Neural progenitor cell (in vitro differentiated cells): Measurements from ENCODE around the gene DOK7. TPM values are rescaled to one million over a fixed set of nuclear protein-coding genes. Genes with fewer than 3 reads are reported as not detected.

Experiments
- DNase-seq: peaks from one replicate; pipeline ENCODE4 v3.0.0-alpha.2; 2016; ENCODE audit warnings: low spot score
- H2AFZ ChIP-seq: fragments of 200-600 bp; sonication (generic); replicated peaks from 2 replicates; pipeline ENCODE4 v1.6.1; 2016; ENCODE audit warnings: antibody characterized with exemption
- H3F3A ChIP-seq: fragments of 200-600 bp; sonication (generic); 2 replicates; pipeline ENCODE4 v1.6.1; 2016; ENCODE audit warnings: antibody characterized with exemption, low read depth
- H3K27ac ChIP-seq: fragments of 200-600 bp; sonication (generic); 2 replicates; pipeline ENCODE4 v1.5.1; 2016; ENCODE audit warnings: mild to moderate bottlenecking
- H3K27me3 ChIP-seq: fragments of 200-600 bp; sonication (generic); 2 replicates; pipeline ENCODE4 v1.6.1; 2016; ENCODE audit warnings: mild to moderate bottlenecking, moderate library complexity
- H3K36me3 ChIP-seq: fragments of 200-600 bp; sonication (generic); 2 replicates; pipeline ENCODE4 v1.5.1; 2016
- H3K4me1 ChIP-seq: fragments of 200-600 bp; sonication (generic); 2 replicates; pipeline ENCODE4 v1.6.1; 2016; ENCODE audit warnings: mixed run types
- H3K4me2 ChIP-seq: fragments of 200-600 bp; sonication (generic); 2 replicates; pipeline ENCODE4 v1.6.1; 2016
- H3K4me3 ChIP-seq: fragments of 200-600 bp; sonication (generic); 2 replicates; pipeline ENCODE4 v1.5.1; 2016
- H3K79me2 ChIP-seq: fragments of 200-600 bp; sonication (generic); 2 replicates; pipeline ENCODE4 v1.6.1; 2016; ENCODE audit warnings: low read depth
- H3K9ac ChIP-seq: fragments of 200-600 bp; sonication (generic); 2 replicates; pipeline ENCODE4 v1.6.1; 2016
- H3K9me3 ChIP-seq: fragments of 200-600 bp; sonication (generic); 2 replicates; pipeline ENCODE4 v1.5.1; 2016; ENCODE audit warnings: low read depth
- H4K20me1 ChIP-seq: fragments of 200-600 bp; sonication (generic); 2 replicates; pipeline ENCODE4 v1.6.1; 2016; ENCODE audit warnings: low read depth
- H3K27ac Mint-ChIP-seq: 3 replicates; pipeline ENCODE4 v1.8.0; 2021; ENCODE audit warnings: mixed read lengths
- H3K27me3 Mint-ChIP-seq: 2 replicates; pipeline ENCODE4 v1.8.0; 2022; ENCODE audit warnings: low read depth, mild to moderate bottlenecking, inconsistent platforms, moderate library complexity, mixed read lengths; ENCODE audit not compliant: insufficient read depth
- H3K36me3 Mint-ChIP-seq: 3 replicates; pipeline ENCODE4 v1.8.0; 2021; ENCODE audit warnings: mixed read lengths
- H3K4me1 Mint-ChIP-seq: 3 replicates; pipeline ENCODE4 v1.8.0; 2021; ENCODE audit warnings: mixed read lengths
- H3K4me3 Mint-ChIP-seq: 3 replicates; pipeline ENCODE4 v1.8.0; 2021; ENCODE audit warnings: mild to moderate bottlenecking, moderate library complexity, mixed read lengths
- H3K9me3 Mint-ChIP-seq: 3 replicates; pipeline ENCODE4 v1.8.0; 2020; ENCODE audit warnings: mixed read lengths
- EZH2 ChIP-seq: fragments of 200-600 bp; sonication (generic); IDR thresholded peaks from 2 replicates; pipeline ENCODE4 v1.6.1; 2017; ENCODE audit warnings: antibody characterized with exemption, mild to moderate bottlenecking, moderate library complexity
- EZH2phosphoT487 ChIP-seq: fragments of 200-600 bp; sonication (generic); IDR thresholded peaks from 2 replicates; pipeline ENCODE4 v1.6.1; 2017; ENCODE audit warnings: antibody characterized with exemption
- total RNA-seq: library from RNA; depleted of rRNA; stranded (reverse); fragments of >200 nt; gene quantifications from 2 replicates; pipeline ENCODE4 v1.2.3, GENCODE V29; 2015; ENCODE audit warnings: low replicate concordance
- TF ChIP-seq, protein P1 (sequence below): fragments of 200-600 bp; sonication (generic); IDR thresholded peaks from 2 replicates; pipeline ENCODE4 v1.5.1; 2017; ENCODE audit warnings: antibody characterized with exemption, mild to moderate bottlenecking

Gene DOK7
- total RNA-seq, 1 donor from 2014 or later: not detected

DNA sequence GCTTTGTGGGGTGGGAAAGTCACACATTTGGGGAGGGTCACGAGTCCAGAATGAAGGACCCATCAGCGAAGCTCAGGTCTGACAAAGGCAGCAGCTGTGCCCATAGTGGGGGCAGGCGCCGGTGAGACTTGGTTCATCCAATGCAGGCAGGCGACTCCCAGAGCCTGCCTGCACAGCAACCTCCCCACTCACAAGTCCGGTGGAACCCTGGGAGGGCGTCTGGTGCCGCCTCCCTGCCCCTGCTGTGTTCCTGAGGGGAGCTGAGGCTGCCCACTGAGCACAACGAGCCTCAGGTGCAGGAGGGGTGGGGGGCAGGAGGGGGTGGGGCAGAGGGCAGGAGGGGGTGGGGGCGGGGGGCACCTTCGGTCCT lies 55.4 kb downstream of the DOK7 start:
- Mint-ChIP-seq H3K4me3 (no peak overlapping the region), H3K4me1 (no peaks in the 10 kb centered on the region), H3K36me3 (peaks cover 26% of the 10 kb centered on the region), H3K27ac (no peak overlapping the region), H3K9me3 (no peaks in the 10 kb centered on the region), H3K27me3 (no peaks in the 10 kb centered on the region)
- Histone ChIP-seq H3F3A (no peaks in the 10 kb centered on the region), H2AFZ (no peak overlapping the region), H3K9ac (no peak overlapping the region), H3K27ac (no peak overlapping the region), H3K27me3 (no peaks in the 10 kb centered on the region), H3K4me1 (no peaks in the 10 kb centered on the region), H4K20me1 (peaks cover 41% of the 10 kb centered on the region), H3K4me2 (no peak overlapping the region), H3K36me3 (no peaks in the 10 kb centered on the region), H3K4me3 (no peak overlapping the region), H3K79me2 (no peaks in the 10 kb centered on the region), H3K9me3 (no peaks in the 10 kb centered on the region)
- no peak for TF ChIP-seq EZH2phosphoT487
- TF ChIP-seq, protein P1, sequence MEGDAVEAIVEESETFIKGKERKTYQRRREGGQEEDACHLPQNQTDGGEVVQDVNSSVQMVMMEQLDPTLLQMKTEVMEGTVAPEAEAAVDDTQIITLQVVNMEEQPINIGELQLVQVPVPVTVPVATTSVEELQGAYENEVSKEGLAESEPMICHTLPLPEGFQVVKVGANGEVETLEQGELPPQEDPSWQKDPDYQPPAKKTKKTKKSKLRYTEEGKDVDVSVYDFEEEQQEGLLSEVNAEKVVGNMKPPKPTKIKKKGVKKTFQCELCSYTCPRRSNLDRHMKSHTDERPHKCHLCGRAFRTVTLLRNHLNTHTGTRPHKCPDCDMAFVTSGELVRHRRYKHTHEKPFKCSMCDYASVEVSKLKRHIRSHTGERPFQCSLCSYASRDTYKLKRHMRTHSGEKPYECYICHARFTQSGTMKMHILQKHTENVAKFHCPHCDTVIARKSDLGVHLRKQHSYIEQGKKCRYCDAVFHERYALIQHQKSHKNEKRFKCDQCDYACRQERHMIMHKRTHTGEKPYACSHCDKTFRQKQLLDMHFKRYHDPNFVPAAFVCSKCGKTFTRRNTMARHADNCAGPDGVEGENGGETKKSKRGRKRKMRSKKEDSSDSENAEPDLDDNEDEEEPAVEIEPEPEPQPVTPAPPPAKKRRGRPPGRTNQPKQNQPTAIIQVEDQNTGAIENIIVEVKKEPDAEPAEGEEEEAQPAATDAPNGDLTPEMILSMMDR: no peak
- TF ChIP-seq EZH2: no peak
- no peak for DNase-seq

DNA sequence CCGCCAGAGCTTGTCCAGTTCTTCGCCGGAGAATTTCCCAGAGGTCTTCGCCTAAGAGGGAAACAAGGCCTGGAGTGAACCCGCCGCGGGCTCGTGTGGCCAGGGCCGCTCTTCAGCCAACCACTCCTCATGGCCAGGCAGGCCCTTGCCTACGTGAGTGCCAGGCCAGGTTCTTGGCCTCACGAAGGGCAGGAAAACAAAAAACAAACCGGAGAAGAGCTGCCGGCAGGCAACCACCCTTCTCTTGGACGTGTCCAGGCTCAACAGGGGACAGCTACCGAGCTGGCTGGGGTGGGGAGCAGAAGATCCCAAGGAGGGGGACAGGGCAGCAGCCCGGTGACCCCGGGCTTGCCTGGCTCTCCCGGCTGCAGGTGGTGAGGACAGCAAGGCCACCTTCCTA lies 55.8 kb downstream of the DOK7 start:
- Histone ChIP-seq H3K79me2 (no peaks in the 10 kb centered on the region), H3K9me3 (no peaks in the 10 kb centered on the region), H3K9ac (no peak overlapping the region), H3K27me3 (no peaks in the 10 kb centered on the region), H3K4me2 (no peak overlapping the region), H4K20me1 (peaks cover 46% of the 10 kb centered on the region), H3K36me3 (no peaks in the 10 kb centered on the region), H3F3A (no peaks in the 10 kb centered on the region), H3K4me1 (no peaks in the 10 kb centered on the region), H3K4me3 (no peak overlapping the region), H3K27ac (no peak overlapping the region), H2AFZ (no peak overlapping the region)
- no peaks in the 10 kb centered on the region for H3K4me1 Mint-ChIP-seq
- peaks cover 23% of the 10 kb centered on the region for H3K36me3 Mint-ChIP-seq
- no peaks in the 10 kb centered on the region for H3K9me3 Mint-ChIP-seq
- no peak for DNase-seq
- no peak overlapping the region for H3K27ac Mint-ChIP-seq
- no peaks in the 10 kb centered on the region for H3K27me3 Mint-ChIP-seq
- TF ChIP-seq, protein P1: no peak
- TF ChIP-seq EZH2 (no peak), EZH2phosphoT487 (no peak)
- no peak overlapping the region for H3K4me3 Mint-ChIP-seq

DNA sequence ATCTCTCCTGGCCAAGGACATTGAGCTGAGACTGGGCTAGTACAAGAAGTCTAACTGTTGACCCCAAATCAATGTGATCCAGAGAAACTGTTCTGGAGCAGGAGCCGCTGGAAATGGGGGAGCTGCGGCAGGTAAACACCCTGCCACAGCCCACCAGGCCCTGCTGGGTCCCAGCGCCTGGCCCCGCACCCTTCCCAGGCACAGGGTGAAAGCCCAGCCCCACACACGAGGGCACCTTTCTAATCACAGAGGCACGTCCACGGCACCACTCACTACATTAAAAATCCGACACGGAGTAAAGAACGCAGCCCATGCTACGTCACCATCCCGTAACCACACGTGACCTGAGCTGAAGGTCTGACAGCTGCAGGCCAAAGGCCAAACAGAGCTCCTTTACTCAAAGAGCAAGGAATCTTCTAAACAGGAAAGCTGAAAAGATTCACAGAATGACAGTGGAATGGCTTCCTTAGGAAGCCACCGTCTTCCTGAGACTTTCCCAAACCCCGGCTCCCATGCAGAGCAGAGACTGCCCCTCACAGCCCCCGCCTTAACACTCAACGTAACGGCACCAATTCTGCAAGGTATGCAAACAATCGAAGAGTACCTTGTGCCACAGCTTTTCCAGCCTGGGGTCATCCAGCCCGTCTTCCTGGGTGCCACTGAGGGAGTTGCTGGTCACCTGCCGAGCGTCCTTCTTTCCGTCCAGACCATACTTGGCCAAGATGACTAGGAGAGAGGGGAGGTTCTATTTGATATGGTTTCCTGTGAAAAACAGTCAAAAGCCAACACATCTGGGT lies 56.6 kb downstream of the DOK7 start:
- Histone ChIP-seq H3K36me3 (no peaks in the 10 kb centered on the region), H3K9ac (no peak overlapping the region), H3K27me3 (no peaks in the 10 kb centered on the region), H3K9me3 (no peaks in the 10 kb centered on the region), H3K79me2 (peaks cover under 1% of the 10 kb centered on the region), H3K4me2 (no peak overlapping the region), H3F3A (no peaks in the 10 kb centered on the region), H3K27ac (no peak overlapping the region), H2AFZ (no peak overlapping the region), H3K4me3 (no peak overlapping the region), H3K4me1 (no peaks in the 10 kb centered on the region), H4K20me1 (peaks cover 50% of the 10 kb centered on the region)
- H3K27me3 Mint-ChIP-seq: no peaks in the 10 kb centered on the region
- peaks cover 22% of the 10 kb centered on the region for H3K36me3 Mint-ChIP-seq
- H3K4me3 Mint-ChIP-seq: peak overlapping the region; percentile 52
- no peaks in the 10 kb centered on the region for H3K9me3 Mint-ChIP-seq
- H3K4me1 Mint-ChIP-seq: no peaks in the 10 kb centered on the region
- DNase-seq: no peak
- TF ChIP-seq EZH2phosphoT487 (no peak), EZH2 (no peak)
- TF ChIP-seq, protein P1: no peak
- no peak overlapping the region for H3K27ac Mint-ChIP-seq
